A549 treated with DMSO at 1 μM for 4 hours (cell line): Measurements from ENCODE around the gene TFEB. TPM values are rescaled to one million over a fixed set of nuclear protein-coding genes. Genes with fewer than 3 reads are reported as not detected.

Experiments used
- total RNA-seq: library from RNA; stranded (reverse); fragments of 200-300 nt; extraction: Qiagen RNA extraction; gene quantifications from 5 replicates; pipeline ENCODE4 v1.2.3, GENCODE V29; 2022; ENCODE audit warnings: low read depth

The TFEB gene
- total RNA-seq, result 4.3 to 6.1 TPM (median 5.5 TPM) in 5 replicates

GRCh38 chr6:41735427-41736185 lies at the start of gene TFEB:
TFEB (minus strand) TSS chr6:41735608; CDS start chr6:41691213, 44,395 bp downstream.

GRCh38 chr6:41780551-41781365 lies 45.4 kb upstream of the TFEB start, which contains the start of gene PRICKLE4:
PRICKLE4 (plus strand) TSS chr6:41780782; CDS start chr6:41783474, 2,692 bp downstream.

GRCh38 chr6:41779788-41780550 lies 44.6 kb upstream of the TFEB start, which contains the start of gene FRS3:
FRS3 (minus strand) TSS chr6:41779900; CDS start chr6:41776987, 2,913 bp downstream.

GRCh38 chr6:41747256-41748101 lies 12.1 kb upstream of the TFEB start, which contains the start of gene PGC:
PGC (minus strand) TSS chr6:41747397; CDS start chr6:41747334, 63 bp downstream.

GRCh38 chr6:41638002-41638934 lies 97.1 kb downstream of the TFEB start, which contains the start of gene MDFI:
MDFI (plus strand) TSS chr6:41638468; CDS start chr6:41638750, 282 bp downstream.

Other genes starting within 250 kb of the TFEB start
- 16.1 to 27.0 TPM (median 21.8 TPM) in 5 replicates for gene FOXP4, start 189.2 kb downstream of the TFEB start, total RNA-seq
- 0.61 to 1.0 TPM (median 0.82 TPM) in 5 replicates for gene MDFI, start 97.1 kb downstream of the TFEB start, total RNA-seq
- gene PGC, start 11.8 kb upstream of the TFEB start, total RNA-seq, result not detected in 5 replicates
- 1.9 to 2.7 TPM (median 2.5 TPM) in 5 replicates for gene FRS3, start 44.3 kb upstream of the TFEB start, total RNA-seq
- 0.23 to 0.85 TPM (median 0.60 TPM) in 4 of 5 replicates, not detected in the other for gene PRICKLE4, start 45.2 kb upstream of the TFEB start, total RNA-seq
- 274 to 318 TPM (median 309 TPM) in 5 replicates for gene TOMM6, start 52.1 kb upstream of the TFEB start, total RNA-seq
- 1.1 to 1.9 TPM (median 1.5 TPM) in 5 replicates for gene USP49, start 159.8 kb upstream of the TFEB start, total RNA-seq
- gene MED20, start 185.5 kb upstream of the TFEB start, total RNA-seq, result 13.6 to 15.5 TPM (median 15.0 TPM) in 5 replicates
- 41.1 to 49.0 TPM (median 42.6 TPM) in 5 replicates for gene BYSL, start 185.9 kb upstream of the TFEB start, total RNA-seq
- 159 to 199 TPM (median 189 TPM) in 5 replicates for gene CCND3, start 206.2 kb upstream of the TFEB start, total RNA-seq